HL-60 (cell line): ENCODE data around the gene FCHSD2.

Experiments used
- CTCF ChIP-seq: IDR thresholded peaks from one replicate; pipeline ENCODE4 v1.5.1; 2011; ENCODE audit warnings: low read length, control low read depth, inconsistent platforms; ENCODE audit not compliant: insufficient read depth
- POLR2AphosphoS5 ChIP-seq: IDR thresholded peaks from 2 replicates; pipeline ENCODE4 v1.6.1; 2012; ENCODE audit warnings: low read depth

- TF ChIP-seq CTCF (no peak), POLR2AphosphoS5 (no peak)
These were observed 28.0 kb upstream of the FCHSD2 start for GRCh38 chr11:73170140-73170539.
